ENCODE data around the gene CNIH3.

The CNIH3 gene

GRCh38 chr1:224719716-224720115 is 103.6 kb downstream of the CNIH3 start:
- Mint-ChIP-seq H3K9me3 (no peaks in the 10 kb centered on the region), H3K27ac (no peak overlapping the region), H3K36me3 (ENCODE audit: low read depth) (no peaks in the 10 kb centered on the region), H3K4me1 (peaks cover 22% of the 10 kb centered on the region), H3K4me3 (no peak overlapping the region), H3K27me3 (ENCODE audit: low read depth) (peaks cover 7% of the 10 kb centered on the region)
- no peak for TF ChIP-seq CTCF (IDR thresholded peaks at IDR 0.05; ENCODE audit: unreplicated experiment in 3 of 3)

GRCh38 chr1:224720216-224720615 is 104.1 kb downstream of the CNIH3 start:
- H3K27me3 Mint-ChIP-seq (ENCODE audit: low read depth), result peaks cover 7% of the 10 kb centered on the region
- H3K4me3 Mint-ChIP-seq, result no peak overlapping the region
- H3K9me3 Mint-ChIP-seq, result no peaks in the 10 kb centered on the region
- H3K27ac Mint-ChIP-seq, result no peak overlapping the region
- H3K4me1 Mint-ChIP-seq, result peaks cover 22% of the 10 kb centered on the region
- no peaks in the 10 kb centered on the region for H3K36me3 Mint-ChIP-seq (ENCODE audit: low read depth)
- no peak for TF ChIP-seq CTCF (IDR thresholded peaks at IDR 0.05; ENCODE audit: unreplicated experiment in 3 of 3)

- Mint-ChIP-seq H3K9me3 (no peaks in the 10 kb centered on the region), H3K36me3 (ENCODE audit: low read depth) (no peaks in the 10 kb centered on the region), H3K4me3 (no peak overlapping the region), H3K4me1 (peaks cover 22% of the 10 kb centered on the region), H3K27me3 (ENCODE audit: low read depth) (peaks cover 7% of the 10 kb centered on the region), H3K27ac (peak overlapping the region in 1 of 3 experiments; percentile 7)
- TF ChIP-seq CTCF (IDR thresholded peaks at IDR 0.05; ENCODE audit: unreplicated experiment in 3 of 3), result no peak
These were observed 104.9 kb downstream of the CNIH3 start for GRCh38 chr1:224721000-224721399.

- no peak for TF ChIP-seq CTCF (IDR thresholded peaks at IDR 0.05; ENCODE audit: unreplicated experiment in 3 of 3)
- Mint-ChIP-seq H3K9me3 (no peaks in the 10 kb centered on the region), H3K36me3 (ENCODE audit: low read depth) (no peaks in the 10 kb centered on the region), H3K27ac (peak overlapping the region in 1 of 3 experiments; percentile 55), H3K4me3 (no peak overlapping the region), H3K27me3 (ENCODE audit: low read depth) (peaks cover 7% of the 10 kb centered on the region), H3K4me1 (peaks cover 34% of the 10 kb centered on the region)
These were observed 106.7 kb downstream of the CNIH3 start for GRCh38 chr1:224722838-224723237.

- no peak for TF ChIP-seq CTCF (IDR thresholded peaks at IDR 0.05; ENCODE audit: unreplicated experiment in 3 of 3)
- no peak overlapping the region for H3K4me3 Mint-ChIP-seq
- no peaks in the 10 kb centered on the region for H3K36me3 Mint-ChIP-seq (ENCODE audit: low read depth)
- peaks cover 7% of the 10 kb centered on the region for H3K27me3 Mint-ChIP-seq (ENCODE audit: low read depth)
- no peak overlapping the region for H3K27ac Mint-ChIP-seq
- peaks cover 33% of the 10 kb centered on the region for H3K4me1 Mint-ChIP-seq
- no peaks in the 10 kb centered on the region for H3K9me3 Mint-ChIP-seq
These were observed 108.4 kb downstream of the CNIH3 start for GRCh38 chr1:224724566-224724965.

GRCh38 chr1:224726441-224727182 is 110.5 kb downstream of the CNIH3 start:
- no peaks in the 10 kb centered on the region for H3K9me3 Mint-ChIP-seq
- peaks cover 7% of the 10 kb centered on the region for H3K27me3 Mint-ChIP-seq (ENCODE audit: low read depth)
- H3K4me1 Mint-ChIP-seq, result peaks cover 27% of the 10 kb centered on the region
- H3K27ac Mint-ChIP-seq, result peak overlapping the region; percentile 74 to 86 (median 78)
- no peaks in the 10 kb centered on the region for H3K36me3 Mint-ChIP-seq (ENCODE audit: low read depth)
- TF ChIP-seq CTCF (IDR thresholded peaks at IDR 0.05; ENCODE audit: unreplicated experiment in 3 of 3), result no peak
- peak overlapping the region in 1 of 3 experiments; percentile 26 for H3K4me3 Mint-ChIP-seq

Measured in nephron (organoid).